Measurements from ENCODE around the gene TTYH3. TPM values are rescaled to one million over a fixed set of nuclear protein-coding genes. Genes with fewer than 3 reads are reported as not detected.
A peak's percentile ranks its signal among the peaks of the same experiment; 100 is the strongest.

The TTYH3 gene
- total RNA-seq, 1 donor, result 41.2 TPM

- DNase-seq (ENCODE audit: low read depth in 2 of 3, low spot score in 2 of 3), result no peak
These were observed 17.0 kb upstream of the TTYH3 start for GRCh38 chr7:2614631-2615330.

- DNase-seq (ENCODE audit: low read depth in 2 of 3, low spot score in 2 of 3), result no peak
These were observed 15.1 kb upstream of the TTYH3 start for GRCh38 chr7:2616387-2617324.

- no peak for DNase-seq (ENCODE audit: low read depth in 2 of 3, low spot score in 2 of 3)
These were observed 14.4 kb upstream of the TTYH3 start for GRCh38 chr7:2617325-2617905.

DNA sequence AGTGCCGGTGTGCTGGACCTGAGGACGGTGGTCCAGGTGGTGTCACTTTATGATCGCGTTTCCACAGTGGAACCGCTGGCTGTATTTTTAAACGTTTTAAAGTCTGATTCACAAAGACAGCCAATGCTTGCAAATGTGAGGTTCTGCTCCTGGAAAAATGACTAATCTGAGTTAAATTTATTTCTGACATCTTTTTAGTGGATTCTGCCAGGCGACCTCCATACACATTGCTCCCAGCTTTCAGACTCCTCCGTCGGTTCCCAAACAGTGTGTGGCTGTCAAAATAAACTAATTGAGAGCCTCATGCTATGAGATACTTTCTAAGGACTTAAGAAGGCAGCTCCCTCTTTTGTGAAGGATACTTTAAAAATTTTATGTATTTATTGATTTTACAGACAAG is 12.7 kb upstream of the TTYH3 start:
- no peak for DNase-seq (ENCODE audit: low read depth in 2 of 3, low spot score in 2 of 3)

- no peak for DNase-seq (ENCODE audit: low read depth in 2 of 3, low spot score in 2 of 3)
These were observed 10.5 kb upstream of the TTYH3 start for GRCh38 chr7:2621061-2621828.

- peak in 1 of 3 donors; percentile 42 for DNase-seq (ENCODE audit: low read depth in 2 of 3, low spot score in 2 of 3)
These were observed 9.7 kb upstream of the TTYH3 start for GRCh38 chr7:2621948-2622640.

GRCh38 chr7:2622869-2623697 is 8.7 kb upstream of the TTYH3 start:
- DNase-seq (ENCODE audit: low read depth in 2 of 3, low spot score in 2 of 3), result no peak

DNA sequence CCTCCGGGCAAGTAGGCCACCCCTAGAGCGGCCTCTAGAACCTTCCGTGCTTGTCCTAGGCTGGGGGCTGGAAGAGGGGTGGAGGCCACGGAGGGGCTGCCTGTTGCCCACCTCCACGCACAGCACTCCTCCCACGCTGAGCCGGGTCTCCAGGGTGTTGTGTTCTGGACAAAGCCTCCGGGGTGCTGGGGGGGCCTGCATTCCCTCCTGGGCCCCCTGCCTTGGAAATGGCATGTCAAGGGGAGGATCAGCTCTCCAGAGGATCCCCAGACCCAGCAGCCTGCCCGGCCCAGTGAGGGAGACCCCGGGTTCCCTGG is 8.1 kb upstream of the TTYH3 start:
- no peak for DNase-seq (ENCODE audit: low read depth in 2 of 3, low spot score in 2 of 3)

- no peak for DNase-seq (ENCODE audit: low read depth in 2 of 3, low spot score in 2 of 3)
These were observed 7.4 kb upstream of the TTYH3 start for GRCh38 chr7:2624293-2624886.

DNA sequence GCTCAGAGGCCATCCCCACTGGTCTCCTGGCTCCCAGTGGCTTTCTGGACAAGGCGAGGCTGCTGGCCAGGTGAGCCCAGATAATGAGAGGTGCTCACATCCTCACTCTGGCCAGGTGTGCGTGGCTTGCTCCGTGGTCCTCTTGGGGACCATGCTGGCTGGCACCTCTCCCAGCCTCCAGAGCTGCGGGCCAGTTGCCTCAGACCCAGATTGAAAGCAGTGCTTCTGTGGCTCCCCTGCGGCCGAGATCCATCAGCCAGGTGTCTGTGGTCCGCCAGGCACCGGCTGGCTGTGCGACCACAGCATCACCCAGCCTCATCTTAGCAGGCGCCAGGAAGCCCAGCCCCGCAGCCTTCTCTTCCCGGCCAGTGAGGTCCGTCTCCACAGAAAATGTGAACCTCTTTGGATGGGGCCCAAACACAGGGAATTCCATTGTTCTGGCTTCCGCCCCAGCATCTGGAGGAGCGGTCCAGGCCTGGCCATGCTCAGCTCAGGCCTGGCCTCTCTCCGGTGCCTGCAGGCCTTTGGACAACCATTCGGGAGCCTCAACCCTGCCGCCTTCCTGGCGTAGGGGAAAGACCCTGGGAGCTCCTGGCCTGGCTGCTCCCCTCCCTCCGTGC is 5.2 kb upstream of the TTYH3 start:
- no peak for DNase-seq (ENCODE audit: low read depth in 2 of 3, low spot score in 2 of 3)

GRCh38 chr7:2627258-2628129 is 4.3 kb upstream of the TTYH3 start:
- DNase-seq (ENCODE audit: low read depth in 2 of 3, low spot score in 2 of 3), result no peak

DNA sequence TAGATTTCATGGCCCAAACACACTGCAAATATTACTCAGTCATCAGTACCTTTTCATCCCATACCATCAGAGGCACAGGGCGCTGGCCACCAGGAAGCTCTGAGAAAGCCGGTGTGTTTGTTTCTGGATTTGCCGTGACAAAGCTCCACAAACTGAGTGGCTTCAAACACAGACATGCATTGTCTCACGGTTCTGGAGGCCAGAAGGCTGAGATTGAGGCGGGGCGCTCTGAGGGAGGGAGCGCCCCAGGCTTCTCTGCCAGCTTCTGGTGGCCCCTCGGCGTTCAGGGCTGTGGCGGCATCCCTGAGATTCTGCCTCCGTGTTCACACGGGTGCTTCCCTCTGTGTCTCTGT is 3.7 kb upstream of the TTYH3 start:
- DNase-seq (ENCODE audit: low read depth in 2 of 3, low spot score in 2 of 3), result no peak

DNA sequence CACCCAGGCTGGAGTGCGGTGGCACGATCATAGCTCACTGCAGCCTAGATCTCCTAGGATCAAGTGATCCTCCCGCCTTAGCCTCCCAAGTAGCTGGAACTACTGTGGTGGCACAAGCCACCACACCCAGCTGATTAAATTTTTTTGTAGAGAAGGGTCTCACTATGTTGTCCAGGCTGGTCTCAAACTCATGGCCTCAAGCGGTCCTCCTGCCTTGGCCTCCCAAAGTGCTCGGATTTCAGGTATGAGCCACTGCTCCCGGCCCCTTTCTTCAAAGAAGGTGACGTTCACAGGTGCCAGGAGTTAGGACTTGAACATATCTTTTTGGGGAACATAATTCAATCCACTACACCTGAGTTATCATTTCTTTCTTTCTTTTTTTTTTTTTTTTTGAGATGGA is 2.9 kb upstream of the TTYH3 start:
- no peak for DNase-seq (ENCODE audit: low read depth in 2 of 3, low spot score in 2 of 3)

DNA sequence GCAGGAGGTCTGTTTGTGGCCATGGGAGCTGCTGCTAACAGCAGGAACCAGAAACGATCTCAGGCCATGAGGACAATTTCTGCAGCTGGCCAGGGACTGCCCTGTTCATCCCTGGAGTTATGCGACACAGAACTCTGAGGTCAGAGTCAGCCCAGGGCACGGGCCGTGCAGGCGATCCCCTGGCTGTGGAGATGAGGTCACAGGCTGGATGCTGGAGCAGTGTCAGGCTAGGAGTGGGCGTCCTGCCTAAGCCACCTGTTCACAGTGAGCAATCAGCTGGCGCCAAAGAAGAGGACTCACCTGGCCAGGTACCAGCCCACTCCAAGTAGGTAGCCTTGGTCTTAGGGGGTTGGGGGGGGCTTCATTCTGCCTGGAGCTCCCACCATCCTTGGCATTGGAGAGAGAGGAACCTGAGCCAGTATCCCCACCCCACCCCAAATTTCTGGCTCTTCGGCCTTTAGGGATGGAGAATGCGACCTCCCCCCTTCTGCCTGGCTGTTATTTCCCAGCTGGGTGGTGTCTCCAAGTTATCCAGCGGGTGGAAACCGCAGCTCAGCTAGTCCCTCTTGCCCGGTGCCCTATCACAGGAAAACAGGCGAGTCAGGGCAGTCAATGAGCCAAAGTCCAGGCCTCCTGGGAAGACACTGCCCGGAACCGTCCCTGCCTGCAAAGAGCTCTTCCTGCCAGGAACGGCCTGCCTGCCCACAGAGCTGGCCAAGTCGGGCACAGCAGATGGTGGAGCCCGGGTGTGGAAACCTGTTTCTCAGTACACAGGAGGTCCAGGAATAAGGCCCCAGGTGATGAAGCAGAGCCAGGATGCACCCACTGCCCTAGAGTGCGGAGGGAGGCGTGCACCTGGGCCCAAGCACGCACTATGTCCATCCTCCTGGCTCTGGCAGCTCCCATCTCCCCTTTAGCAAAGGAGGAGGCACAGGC is 1.8 kb upstream of the TTYH3 start:
- no peak for DNase-seq (ENCODE audit: low read depth in 2 of 3, low spot score in 2 of 3)

DNA sequence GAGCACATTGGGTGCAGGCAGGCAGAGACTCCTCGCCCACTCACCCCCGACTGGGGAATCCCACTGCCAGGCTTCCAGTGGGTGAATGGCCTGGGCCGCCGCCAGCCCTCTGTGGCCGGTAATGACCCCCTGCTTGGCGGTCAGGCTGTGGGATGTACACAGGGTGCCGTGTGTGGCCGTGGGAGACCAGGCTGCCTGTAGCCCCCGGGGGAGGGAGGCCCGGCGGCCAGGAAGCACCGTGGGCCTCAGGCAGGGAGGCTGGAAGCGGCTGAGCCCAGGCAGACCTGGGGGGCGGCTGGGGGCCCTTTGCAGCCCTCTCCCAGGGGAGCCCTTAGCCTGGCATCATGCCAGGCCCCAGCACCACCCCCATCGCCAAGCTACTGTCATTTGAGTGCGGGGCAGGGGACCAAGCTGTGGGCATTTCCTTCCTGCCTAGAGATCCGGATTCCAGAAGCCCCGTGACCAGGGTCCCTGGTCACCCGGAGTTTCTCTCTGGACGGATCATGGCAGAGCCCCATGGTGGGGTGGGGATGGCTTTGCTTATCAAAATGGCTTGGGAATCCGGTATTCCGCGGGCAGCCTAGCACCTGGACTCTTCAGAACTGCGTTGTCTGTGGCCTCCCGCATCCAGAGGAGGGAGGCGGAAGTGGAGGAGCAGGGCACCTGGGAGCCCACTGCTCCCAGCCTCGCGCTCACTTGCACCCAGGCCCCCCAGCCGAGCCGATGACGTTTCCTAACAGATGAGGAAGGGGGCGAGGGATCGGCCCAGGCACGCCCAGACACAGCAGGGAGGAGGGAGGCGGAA is 1.1 kb downstream of the TTYH3 start:
- peak in 2 of 3 donors; percentile 59 to 71 for DNase-seq (ENCODE audit: low read depth in 2 of 3, low spot score in 2 of 3)
